ENCODE data around the gene CUL1.

CUL1 gene

DNA sequence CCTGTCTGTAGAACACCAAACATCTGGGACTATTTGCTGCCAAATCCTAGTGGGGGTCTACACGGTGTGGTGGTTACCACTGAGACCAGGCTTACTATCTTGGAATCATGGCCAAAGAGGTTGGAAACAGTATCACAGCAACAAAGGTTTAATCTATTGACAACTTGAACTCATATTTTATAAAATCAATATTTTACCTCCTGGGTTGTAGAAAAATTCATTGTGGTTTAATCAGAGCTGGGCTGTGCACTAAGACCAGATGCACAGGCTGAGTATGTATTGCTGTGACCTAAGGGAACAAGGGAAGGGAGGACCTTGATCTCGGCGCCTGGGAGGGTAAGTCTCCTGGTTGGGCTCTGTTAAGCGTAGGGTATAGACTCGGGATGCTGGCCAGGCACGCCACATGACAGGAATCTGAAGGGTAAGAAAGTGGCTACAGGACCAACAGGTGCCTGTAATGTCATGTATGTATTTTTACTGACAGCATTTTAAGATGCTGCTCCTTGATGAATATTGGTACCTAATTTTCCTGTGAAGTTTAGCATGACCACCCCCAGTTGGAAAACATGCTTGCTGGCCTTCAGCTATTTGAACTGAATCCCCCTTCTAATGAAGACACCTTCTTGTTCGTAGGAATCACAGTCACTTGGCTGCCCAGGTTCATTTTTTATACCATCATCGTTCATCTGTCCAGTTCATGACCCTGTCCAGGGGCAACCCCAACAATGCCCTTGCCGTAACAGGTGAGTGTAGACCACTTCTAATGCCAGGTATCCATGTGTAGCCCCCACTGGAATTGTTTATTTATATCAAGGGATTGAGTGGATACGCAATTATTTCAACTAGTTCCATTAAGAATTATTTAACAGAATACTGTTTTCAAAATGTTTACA lies 105.9 kb downstream of the CUL1 start:
- DNase-seq (ENCODE audit: low read depth) = no peak

DNA sequence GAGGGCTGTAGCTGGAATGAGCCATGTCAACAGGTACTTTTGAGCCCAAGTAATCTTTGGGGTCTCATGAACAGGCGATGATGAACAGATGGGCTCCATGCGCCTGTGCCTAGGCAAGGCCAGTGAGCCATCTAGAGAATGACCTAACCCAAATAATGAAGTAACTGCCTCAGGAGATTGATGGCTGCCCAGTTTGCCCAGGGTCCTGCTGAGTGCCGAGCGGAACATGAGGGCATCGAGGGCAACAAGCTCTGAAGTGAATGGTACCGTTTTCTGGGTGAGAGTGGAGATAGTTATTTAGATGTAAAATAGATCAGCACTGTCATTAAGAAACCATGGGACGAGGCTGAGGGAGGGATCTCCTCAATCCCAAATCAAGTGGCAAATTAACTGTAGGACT lies 107.5 kb downstream of the CUL1 start:
- no peak for DNase-seq (ENCODE audit: low read depth)

DNA sequence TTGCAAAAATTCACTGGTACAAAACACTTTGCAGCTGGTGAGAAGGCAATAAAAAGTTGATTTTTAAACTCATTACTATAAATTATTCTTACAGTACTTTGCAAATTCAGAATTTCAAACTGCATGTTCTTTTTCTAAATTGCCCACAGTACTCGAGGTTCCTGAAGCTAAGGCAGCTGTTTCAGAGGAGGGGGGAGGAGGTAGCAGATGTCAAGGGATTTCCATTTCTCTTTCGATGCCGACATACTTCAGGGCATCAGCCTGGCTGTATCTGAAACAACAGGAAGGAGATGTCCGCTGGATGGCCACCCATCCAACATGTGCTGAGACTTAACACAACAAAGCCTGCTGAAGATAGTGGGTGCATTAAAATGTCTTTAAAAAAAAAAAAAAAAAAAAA lies 108.7 kb downstream of the CUL1 start:
- no peak for DNase-seq (ENCODE audit: low read depth)

DNA sequence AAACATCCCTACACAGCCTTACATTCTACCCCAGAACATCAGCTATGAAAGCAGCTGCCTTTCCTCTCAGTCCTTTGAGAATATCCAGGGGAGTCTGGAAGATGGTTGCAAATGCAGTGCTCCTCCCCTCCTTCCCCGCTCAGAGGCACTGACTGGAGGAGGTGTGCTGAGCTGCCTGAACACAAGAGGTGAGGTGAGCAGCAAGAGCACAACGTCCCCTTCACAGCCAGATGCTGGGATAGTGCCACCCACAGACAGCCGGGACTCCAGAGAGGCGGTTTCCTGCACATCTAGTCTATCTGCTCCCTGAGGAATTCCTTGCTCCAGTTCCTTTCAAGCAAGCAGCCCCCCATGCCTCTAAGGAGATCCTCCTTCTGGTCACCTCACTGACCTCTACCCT lies 111.2 kb downstream of the CUL1 start:
- DNase-seq (ENCODE audit: low read depth) = no peak

DNA sequence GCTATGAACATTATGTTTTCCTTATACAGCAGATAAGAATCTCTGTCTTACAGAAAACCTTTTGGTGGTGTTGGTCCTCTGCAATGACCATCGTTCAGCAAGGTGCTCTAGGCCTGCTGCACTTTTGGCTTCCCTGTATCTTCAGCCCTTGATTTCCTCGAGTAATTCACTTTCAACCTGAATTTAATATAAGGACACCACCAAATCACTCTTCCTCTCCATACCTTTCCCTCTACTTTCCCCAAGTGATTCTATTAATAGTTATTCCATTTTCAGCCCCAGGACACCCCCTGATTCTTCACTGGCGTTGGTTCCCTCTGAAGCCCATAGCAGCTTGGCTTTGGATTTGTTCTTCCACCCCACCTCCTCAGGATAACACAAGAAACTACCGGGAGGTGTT lies 113.2 kb downstream of the CUL1 start:
- DNase-seq (ENCODE audit: low read depth) = no peak

DNA sequence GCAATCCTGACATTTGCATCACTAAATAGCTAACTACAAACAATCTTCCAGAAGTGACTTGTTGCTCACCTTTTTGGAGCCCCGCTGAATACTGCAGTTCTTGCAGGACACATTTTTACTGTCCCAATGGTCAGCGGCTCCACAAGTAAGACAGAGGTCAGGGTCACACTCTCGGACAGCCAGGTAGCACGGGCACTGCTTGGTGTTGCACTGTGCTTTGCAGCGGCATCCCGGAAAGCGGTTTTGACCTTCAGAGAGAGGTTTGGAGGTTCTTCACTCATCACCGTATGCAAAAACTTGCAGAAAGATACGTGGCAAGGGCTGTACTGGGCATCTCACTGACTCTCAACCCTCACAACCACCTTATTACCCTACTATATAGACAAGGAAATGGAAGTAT lies 115.2 kb downstream of the CUL1 start:
- no peak for DNase-seq (ENCODE audit: low read depth)

DNA sequence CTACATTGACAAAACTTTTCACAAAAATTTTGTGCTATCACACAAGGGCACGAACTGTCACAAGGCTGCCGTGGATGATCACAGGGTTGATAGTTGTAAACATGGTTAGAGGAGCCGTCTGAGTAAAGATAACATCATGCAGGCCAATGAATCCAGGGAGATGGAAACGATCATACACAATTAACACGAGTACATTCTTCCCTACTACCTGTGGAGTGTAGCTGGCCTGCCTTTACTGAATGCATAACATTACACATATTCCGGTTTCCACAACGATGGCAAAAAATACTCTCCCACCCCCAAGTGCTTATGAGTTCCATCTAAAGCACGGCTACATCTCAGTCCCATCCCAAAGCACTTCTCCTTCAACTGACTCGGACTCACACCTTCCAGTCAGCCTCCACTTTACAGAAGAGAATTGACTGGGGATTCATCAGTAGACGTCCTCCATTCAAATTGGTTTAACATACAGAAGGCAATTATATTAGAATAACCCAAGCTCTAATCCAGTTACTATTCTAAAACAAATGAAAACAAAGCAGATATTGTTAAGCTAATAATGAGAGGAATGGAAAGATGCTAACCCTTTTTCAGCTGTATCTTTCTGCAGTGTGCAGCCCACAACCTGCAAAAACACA lies 116.3 kb downstream of the CUL1 start:
- no peak for DNase-seq (ENCODE audit: low read depth)

DNA sequence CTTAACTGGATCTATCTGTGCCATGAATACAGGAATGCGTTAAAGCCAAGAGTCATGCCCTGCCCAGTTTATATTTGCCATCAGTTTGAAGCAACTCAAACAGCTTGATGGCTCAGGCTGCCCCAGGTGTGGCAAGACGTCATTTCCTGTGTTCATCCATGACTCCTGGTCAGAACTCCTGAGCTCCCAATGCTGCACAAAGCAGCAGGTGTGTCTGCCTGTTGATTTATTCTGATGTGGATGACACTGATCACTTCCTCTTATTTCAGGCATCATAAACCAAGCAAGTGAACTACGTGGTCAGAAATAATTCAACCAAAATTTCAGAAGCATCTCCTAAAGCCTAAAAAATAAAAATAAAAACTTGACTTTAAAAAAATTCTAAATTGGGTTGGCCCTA lies 116.9 kb downstream of the CUL1 start:
- no peak for DNase-seq (ENCODE audit: low read depth)

DNA sequence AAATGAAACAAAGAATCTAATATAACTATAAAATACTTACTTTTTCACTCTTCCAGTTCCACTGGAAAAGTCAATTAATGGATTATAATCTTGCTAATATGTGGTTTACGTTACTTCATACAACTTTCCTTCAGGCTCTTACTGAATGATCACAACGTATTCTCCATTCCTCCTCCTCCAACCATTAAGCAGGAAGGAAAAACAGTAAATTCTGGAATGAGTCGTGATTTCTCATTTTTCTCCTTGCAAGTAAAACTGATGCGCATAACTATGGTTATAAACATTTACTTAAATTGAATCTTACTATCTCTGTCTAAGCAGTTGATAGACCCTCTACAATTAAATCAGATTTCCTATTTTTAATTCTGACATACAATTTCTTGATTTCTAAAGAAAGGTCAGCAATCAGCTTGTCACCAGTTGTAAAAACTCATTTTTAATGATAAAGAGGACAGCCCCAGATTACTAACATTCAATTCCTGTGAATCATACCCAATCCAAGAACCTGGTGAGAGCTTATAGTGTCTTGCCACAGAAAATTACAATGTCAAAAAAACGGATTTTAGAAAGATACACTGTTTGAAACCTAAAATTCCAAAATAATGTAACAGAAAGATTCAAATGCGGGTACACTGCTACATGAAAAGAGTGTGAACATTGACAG lies 121.1 kb downstream of the CUL1 start:
- peak; percentile 57 for DNase-seq (ENCODE audit: low read depth)

DNA sequence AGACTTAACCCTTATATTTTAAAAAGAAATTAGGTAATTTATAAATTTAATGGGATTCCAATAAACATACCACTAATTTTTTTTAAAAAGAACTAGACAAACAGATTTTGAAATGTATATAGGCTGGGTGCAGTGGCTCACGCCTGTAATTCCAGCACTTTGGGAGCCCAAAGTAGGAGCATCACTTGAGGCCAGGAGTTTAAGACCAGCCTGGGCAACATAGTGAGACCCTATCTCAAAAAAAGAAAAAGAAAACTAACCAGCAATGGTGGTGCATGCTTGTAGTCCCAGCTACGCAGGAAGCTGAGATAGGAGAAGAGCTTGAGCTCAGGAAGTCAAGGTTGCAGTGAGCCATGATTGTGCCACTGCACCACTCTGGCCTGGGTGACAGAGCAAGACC lies 122.7 kb downstream of the CUL1 start:
- DNase-seq (ENCODE audit: low read depth) = no peak

DNA sequence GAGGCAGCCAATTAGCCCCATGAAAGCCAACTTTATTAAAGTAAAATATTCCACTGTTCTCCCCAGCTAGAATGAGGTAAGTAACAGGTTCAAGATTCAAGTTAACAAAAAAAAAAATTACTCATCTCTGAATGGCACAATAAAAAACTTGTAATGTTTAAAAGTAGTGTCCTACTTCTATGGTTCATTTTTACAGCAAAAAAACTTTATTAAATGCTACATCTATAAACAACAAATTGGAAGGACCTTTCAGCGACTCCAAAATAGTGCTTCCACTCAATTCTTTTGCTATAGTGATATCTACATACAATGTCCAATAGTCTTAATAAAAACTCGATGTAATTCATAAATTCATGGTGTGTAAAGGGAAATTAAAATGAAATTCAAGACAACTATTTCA lies 126.2 kb downstream of the CUL1 start:
- DNase-seq (ENCODE audit: low read depth) = no peak

DNA sequence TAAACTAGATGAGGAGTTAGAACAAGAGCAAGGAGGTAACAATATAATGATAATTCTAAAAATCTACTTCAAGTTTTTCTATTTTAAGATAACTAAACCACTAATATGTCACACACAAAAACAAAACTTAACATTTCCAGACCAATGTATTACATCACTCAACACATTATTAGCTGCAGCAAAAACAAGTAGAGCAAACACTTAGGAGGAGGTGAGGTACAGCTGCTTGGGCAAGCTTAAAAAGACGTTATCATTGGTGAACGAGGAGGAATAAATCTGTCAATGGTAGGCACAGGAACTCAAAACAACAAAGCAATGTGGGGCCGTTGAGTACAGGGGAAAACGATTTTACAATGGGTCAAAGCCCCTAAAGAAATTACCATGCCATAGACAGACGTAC lies 126.6 kb downstream of the CUL1 start:
- peak; percentile 44 for DNase-seq (ENCODE audit: low read depth)

DNA sequence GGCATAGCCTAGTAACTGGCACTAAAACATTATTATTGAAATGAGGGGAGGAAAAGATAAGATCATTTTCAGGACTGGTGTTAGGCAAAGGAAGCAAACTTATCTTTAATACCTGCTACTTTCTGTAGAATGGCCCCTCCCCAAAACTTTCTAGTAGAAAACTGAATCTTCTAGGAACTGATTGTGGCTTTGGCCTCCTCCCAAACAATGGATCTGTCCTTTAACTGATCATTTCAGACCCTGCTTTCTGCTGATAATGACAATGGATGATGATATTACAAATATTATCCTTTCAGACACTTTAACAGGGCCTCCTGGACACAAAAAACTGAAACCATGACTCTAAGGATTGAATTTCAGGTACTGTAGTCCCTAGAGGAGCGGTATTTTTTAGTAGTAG lies 130.3 kb downstream of the CUL1 start:
- no peak for DNase-seq (ENCODE audit: low read depth)

DNA sequence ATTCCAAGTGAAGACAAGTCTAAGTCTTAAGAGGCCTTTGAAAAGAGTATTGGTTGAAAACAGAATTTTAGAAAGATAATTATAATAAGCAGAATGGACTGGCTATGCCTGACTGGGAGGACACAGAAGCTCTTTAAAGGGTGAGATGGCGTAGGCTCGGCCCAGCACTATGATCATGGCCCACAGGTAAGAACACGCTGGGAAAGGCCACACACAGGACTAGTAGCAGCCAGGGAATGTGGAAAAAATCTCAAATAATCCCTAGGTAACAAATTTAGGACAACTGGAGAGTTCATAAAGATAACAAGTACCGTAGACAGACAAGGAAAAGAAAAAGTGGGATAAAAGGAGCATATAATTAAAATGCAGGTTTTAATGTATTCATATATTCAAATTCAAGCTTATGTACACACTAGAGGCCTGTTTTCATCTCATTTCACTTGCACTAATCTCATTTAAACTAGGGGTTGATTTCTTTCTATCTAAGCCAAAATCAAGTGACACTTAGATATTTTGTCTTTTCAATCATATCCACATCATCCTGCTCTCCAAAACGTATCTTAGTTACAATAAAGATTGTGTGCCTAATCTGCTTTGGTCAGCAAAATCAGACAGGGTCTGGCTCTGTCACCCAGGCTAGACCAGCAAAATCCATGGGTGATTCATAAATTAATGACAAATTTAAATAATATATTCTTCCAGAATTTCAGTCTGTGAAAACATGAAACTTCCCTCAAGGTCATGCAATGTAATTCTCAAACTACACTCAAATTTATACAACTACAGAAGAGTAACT lies 132.4 kb downstream of the CUL1 start:
- DNase-seq (ENCODE audit: low read depth) = no peak

DNA sequence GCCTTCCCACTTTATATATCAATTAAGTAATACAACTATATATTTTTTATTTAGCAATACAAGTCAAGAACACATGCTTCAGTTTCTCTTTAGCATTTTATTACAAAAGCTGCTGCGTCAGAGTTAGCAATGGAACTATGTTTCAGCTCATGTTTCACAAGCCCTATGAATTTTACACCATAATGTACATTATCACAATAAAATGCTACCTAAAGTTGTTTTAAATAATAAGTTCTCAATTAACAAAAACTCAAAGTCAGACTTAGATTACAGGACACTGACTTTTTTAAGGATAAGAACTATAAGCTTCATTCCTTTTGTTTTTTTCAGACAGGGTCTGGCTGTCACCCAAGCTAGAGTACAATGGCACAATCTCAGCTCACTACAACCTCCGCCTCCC lies 133.1 kb downstream of the CUL1 start:
- DNase-seq (ENCODE audit: low read depth) = no peak

DNA sequence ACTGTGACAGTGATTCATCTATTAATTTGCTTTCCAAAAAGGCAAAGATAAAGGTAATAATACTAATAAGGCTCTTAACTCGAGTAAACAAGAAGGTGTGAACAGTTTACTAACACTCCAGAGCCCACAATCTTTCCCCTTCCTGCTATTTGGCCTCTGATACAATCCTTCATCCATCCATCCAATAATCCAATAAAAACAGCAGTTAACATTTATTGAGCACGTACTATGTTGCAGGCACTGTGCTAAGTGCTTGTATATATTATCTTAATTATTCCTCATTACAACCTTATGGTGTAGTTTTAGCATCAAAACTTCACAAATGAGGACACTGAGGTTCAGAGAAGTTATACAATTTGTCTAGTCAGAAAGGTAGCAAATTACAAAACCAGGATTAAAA lies 135.9 kb downstream of the CUL1 start:
- DNase-seq (ENCODE audit: low read depth) = no peak

DNA sequence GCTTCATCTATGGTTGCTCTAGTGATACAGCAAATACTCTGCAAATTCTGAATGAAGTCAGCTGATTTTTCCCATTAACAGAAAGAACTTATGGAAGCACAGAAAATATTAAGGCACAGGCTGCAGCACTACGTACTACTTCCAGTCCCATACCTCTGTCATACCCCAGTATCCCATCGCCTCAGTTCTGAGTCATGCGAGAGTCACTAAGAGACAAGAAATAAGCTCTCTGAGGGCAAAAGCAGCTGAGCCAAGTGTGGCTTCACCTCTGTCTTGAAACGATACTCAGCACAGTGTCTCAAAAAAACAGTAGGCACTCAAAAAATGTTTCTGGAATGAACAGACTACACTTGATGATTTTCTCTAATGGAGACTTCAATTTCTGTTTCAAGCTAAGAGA lies 137.2 kb downstream of the CUL1 start:
- DNase-seq (ENCODE audit: low read depth) = no peak

DNA sequence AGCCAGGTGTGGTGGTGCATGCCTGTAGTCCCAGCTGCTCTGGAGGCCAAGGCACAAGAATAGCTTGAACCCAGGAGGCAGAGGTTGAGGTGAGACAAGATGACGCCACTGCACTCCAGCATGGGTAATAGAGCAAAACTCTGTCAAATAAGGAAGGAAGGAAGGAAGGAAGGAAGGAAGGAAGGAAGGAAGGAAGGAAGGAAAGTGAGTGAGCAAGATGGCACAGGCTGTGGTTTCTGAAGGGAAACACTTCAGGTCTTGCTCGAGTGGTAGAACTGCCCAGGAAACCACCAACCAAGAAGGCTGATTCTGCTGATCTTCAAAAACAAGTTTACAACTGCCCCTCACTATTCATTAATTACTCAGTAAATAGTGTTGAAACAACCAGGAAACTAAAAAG lies 140.2 kb downstream of the CUL1 start:
- no peak for DNase-seq (ENCODE audit: low read depth)

DNA sequence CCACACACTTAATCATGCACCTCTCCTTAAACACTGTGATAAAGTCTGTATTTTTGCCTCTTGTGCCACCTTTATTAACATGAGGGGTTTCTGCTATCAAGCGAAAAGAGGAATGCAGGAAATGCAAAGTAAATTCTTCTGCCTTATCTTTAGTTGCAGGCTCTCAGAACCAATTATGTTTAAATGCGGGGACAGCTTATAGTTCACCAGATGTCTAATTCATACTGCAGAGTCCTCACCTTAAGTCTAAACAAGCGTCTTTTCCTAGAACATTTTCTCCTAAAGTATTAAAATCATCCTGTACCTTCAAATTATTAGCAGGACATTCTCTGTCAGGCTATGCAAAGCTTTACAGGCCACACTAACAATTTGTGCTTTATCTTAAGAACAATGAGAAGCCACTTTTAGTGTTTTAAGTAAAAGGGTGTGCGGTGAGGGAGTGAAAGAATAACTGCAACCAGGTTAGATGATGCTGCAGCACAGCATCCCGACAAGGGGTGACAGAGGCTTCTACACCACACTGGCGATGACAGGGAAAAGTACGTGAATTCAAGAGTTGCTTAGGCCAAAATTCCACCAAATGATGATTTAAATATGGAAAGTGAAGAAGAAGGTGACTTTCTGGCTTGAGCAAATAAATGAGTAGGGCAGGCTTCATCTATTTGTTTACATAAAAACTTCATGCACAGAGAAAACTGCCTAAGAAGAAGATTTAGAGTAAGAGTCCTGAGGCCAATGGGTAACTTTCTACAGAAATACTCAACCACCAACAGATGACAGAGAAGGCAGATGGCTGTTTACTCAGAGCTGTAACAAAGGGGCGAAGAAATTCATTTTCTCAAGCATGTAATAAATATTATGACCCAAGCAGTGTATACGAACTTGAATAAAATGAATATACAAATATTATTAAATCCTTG lies 149.4 kb downstream of the CUL1 start:
- no peak for DNase-seq (ENCODE audit: low read depth)

DNA sequence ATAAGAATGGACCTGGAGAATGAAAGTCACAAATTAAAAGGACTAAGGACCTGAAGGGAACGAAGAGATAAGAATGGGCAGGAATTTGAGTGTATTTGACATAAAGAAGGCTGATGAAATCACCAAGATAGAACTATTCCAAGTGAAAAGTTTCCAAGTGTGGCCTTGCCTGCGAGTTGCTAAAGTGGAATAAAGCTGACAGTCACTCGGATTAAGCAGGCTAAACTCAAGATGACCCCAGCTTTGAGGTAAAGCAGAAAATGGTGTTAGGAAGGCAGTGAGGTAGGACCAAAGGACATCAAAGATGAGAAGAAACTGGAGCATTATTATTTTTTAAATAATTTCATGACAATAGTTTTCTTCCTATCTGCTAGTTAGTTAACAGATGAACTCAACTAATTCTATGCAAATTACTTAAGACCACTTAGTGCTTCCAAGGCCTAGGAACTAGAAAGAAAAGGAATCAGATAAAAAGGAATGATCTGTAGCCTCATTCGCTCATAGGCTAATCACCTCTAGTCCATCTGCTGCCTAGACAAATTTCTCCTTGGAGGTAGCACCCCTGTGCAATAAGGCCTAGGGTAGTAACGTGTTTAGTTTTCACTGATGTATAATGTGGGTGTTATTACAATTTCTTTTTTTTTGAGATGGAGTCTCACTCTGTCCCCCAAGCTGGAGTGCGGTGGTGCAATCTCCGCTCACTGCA lies 150.8 kb downstream of the CUL1 start:
- no peak for DNase-seq (ENCODE audit: low read depth)

DNA sequence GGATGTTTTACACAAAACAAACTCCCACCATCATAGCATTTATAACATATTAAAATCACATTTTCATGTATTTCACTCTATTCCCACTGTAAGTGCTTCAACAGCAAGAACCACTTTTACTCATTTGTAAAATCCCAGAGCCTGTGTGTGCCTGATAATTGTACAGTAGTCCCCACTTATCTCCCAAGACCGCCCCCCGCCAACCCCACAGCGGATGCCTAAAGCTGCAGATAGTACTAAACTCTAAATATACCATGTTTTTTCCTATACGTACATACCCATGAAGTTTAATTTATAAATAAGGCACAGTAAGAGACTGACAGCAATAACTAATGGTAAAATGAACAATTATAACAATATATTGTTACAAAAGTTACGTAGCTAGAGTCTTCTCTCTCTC lies 151.9 kb downstream of the CUL1 start:
- DNase-seq (ENCODE audit: low read depth) = no peak
